C4-2B (cell line): Measurements from ENCODE around the gene DMPK.

ENCODE experiments used
- ZFX ChIP-seq: fragments of 450-650 bp; IDR thresholded peaks from 2 replicates; pipeline ENCODE4 v1.6.1; 2017
- TF ChIP-seq, protein P1 (sequence below): fragments of 450-650 bp; conservative IDR thresholded peaks from 2 replicates; pipeline ENCODE4 v1.5.1; 2017; ENCODE audit warnings: mild to moderate bottlenecking

DNA sequence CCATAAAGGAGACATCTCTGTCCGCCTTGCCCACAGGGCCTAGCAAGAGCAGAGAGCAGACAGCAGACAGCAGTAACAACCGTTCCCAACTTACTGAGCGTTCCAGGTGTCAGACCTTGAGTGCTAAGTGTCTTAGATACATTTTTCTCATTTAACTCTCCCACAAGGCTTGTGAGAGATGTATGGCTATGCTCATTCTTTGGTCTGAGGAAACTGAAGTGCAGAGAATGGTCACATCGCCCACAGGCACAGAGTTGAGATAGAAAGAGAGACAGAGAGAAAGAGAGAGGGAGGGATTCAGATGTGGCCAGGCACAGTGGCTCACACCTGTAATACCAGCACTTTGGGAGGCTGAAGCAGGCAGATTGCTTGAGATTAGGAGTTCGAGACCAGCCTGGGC is 34.8 kb downstream of the DMPK start:
- TF ChIP-seq ZFX, result no peak
- TF ChIP-seq, protein P1, sequence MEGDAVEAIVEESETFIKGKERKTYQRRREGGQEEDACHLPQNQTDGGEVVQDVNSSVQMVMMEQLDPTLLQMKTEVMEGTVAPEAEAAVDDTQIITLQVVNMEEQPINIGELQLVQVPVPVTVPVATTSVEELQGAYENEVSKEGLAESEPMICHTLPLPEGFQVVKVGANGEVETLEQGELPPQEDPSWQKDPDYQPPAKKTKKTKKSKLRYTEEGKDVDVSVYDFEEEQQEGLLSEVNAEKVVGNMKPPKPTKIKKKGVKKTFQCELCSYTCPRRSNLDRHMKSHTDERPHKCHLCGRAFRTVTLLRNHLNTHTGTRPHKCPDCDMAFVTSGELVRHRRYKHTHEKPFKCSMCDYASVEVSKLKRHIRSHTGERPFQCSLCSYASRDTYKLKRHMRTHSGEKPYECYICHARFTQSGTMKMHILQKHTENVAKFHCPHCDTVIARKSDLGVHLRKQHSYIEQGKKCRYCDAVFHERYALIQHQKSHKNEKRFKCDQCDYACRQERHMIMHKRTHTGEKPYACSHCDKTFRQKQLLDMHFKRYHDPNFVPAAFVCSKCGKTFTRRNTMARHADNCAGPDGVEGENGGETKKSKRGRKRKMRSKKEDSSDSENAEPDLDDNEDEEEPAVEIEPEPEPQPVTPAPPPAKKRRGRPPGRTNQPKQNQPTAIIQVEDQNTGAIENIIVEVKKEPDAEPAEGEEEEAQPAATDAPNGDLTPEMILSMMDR, result no peak
